Esophagus muscularis mucosa (tissue), 4 donors: ENCODE measurements around the gene TMEM123.
"Not testable (repeated sequence)": the region's sequence is repeated elsewhere in the genome, so short reads cannot be mapped to it uniquely, and the experiment has no call there.

ENCODE experiments used
- EP300 ChIP-seq: sonication (generic); formaldehyde crosslinking; IDR thresholded peaks from one replicate; pipeline ENCODE4 v1.6.1; 2017; ENCODE audit warnings: antibody characterized with exemption
- POLR2A ChIP-seq: fragments of 450-650 bp; IDR thresholded peaks from one replicate; pipeline ENCODE4 v1.6.1; 2017; ENCODE audit warnings: antibody characterized with exemption, moderate library complexity, mild to moderate bottlenecking, low read depth
- POLR2AphosphoS5 ChIP-seq, 2 donors: sonication (generic); formaldehyde crosslinking; IDR thresholded peaks; one replicate each; pipeline ENCODE4 v1.6.1; 2017; ENCODE audit warnings: antibody characterized with exemption in 2 of 2
- TF ChIP-seq, protein P1 (sequence below), 3 experiments: fragments of 200-600 bp in 2 of 3; fragments of 450-650 bp in 1 of 3; sonication (generic) in 2 of 3; IDR thresholded peaks; one replicate each; pipeline ENCODE4 v1.5.1; 2017 to 2019; ENCODE audit warnings: antibody characterized with exemption in 3 of 3, mild to moderate bottlenecking in 2 of 3, moderate library complexity in 1 of 3

DNA sequence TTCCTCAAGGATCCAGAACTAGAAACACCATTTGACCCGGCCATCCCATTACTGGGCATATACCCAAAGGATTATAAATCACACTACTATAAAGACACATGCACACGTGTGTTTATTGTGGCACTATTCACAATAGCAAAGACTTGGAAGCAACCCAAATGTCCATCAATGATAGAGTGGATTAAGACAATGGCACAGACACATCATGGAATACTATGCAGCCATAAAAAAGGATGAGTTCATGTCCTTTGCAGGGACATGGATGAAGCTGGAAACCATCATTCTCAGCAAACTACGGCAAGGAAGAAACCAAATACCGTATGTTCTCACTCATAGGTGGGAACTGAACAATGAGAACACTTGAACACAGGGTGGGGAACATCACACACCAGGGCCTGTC lies 8.4 kb downstream of the TMEM123 start:
- TF ChIP-seq POLR2AphosphoS5 (IDR thresholded peaks at IDR 0.05); POLR2A; EP300: not testable (repeated sequence)
- TF ChIP-seq, protein P1, sequence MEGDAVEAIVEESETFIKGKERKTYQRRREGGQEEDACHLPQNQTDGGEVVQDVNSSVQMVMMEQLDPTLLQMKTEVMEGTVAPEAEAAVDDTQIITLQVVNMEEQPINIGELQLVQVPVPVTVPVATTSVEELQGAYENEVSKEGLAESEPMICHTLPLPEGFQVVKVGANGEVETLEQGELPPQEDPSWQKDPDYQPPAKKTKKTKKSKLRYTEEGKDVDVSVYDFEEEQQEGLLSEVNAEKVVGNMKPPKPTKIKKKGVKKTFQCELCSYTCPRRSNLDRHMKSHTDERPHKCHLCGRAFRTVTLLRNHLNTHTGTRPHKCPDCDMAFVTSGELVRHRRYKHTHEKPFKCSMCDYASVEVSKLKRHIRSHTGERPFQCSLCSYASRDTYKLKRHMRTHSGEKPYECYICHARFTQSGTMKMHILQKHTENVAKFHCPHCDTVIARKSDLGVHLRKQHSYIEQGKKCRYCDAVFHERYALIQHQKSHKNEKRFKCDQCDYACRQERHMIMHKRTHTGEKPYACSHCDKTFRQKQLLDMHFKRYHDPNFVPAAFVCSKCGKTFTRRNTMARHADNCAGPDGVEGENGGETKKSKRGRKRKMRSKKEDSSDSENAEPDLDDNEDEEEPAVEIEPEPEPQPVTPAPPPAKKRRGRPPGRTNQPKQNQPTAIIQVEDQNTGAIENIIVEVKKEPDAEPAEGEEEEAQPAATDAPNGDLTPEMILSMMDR (IDR thresholded peaks at IDR 0.05) = not testable (repeated sequence)
